ENCODE results near the gene ABCG2. TPM values are rescaled to one million over a fixed set of nuclear protein-coding genes. Genes with fewer than 3 reads are reported as not detected.

Gene ABCG2
- total RNA-seq, 3 donors from 2014 or later (not counting 1 experiment from before 2014, with no cell fraction given) = 0.19 to 0.73 (median 0.61) TPM

Other genes starting within 250 kb of the ABCG2 start
- not detected for gene SPP1, start 182.9 kb downstream of the ABCG2 start, total RNA-seq
- 1 to 10 TPM; 6.7 to 9.7 (median 7.8) TPM for gene PKD2, start 151.0 kb downstream of the ABCG2 start, total RNA-seq
- gene PPM1K, start 125.9 kb upstream of the ABCG2 start, total RNA-seq = 10 to 100 TPM; 68.0 to 76.8 (median 74.3) TPM
- 10 to 100 TPM in 2 of 3 donors, 1 to 10 TPM in 1; 8.3 to 18.0 (median 17.5) TPM for gene HERC6, start 220.2 kb upstream of the ABCG2 start, total RNA-seq